Measurements from ENCODE around the gene UROS. TPM values are rescaled to one million over a fixed set of nuclear protein-coding genes. Genes with fewer than 3 reads are reported as not detected.

Gene UROS
- total RNA-seq, 1 donor, result 90.5 TPM

GRCh38 chr10:125843603-125844329, 20.7 kb upstream of the UROS start:
- H4K20me1 ChIP-seq (ENCODE audit: insufficient read depth, low read length), result no peaks in the 10 kb centered on the region
- no peak overlapping the region for H3K27ac ChIP-seq (ENCODE audit: low read depth, low read length)
- H3K4me1 ChIP-seq (ENCODE audit: insufficient read depth, low read length), result peaks cover 4% of the 10 kb centered on the region
- TF ChIP-seq CTCF (IDR thresholded peaks at IDR 0.05; ENCODE audit: extremely low read depth, low read depth, low read length), result no peak
- H3K36me3 ChIP-seq (ENCODE audit: insufficient read depth, low read length), result peaks cover 41% of the 10 kb centered on the region
- no peaks in the 10 kb centered on the region for H3K9me3 ChIP-seq (ENCODE audit: low read depth, low read length)
- no peaks in the 10 kb centered on the region for H3K79me2 ChIP-seq (ENCODE audit: insufficient read depth, low read length)
- H2AFZ ChIP-seq (ENCODE audit: low read length), result no peak overlapping the region
- no peak overlapping the region for H3K4me2 ChIP-seq (ENCODE audit: insufficient read depth, low read length)
- H3K4me3 ChIP-seq (ENCODE audit: insufficient read depth, low read length), result no peak overlapping the region
- DNase-seq (ENCODE audit: insufficient read length, low spot score, missing footprints), result no peak
- H3K27me3 ChIP-seq (ENCODE audit: insufficient read depth, low read length), result no peaks in the 10 kb centered on the region

GRCh38 chr10:125840955-125841354, 17.9 kb upstream of the UROS start:
- no peaks in the 10 kb centered on the region for H3K27me3 ChIP-seq (ENCODE audit: insufficient read depth, low read length)
- no peak overlapping the region for H3K4me2 ChIP-seq (ENCODE audit: insufficient read depth, low read length)
- no peak overlapping the region for H3K27ac ChIP-seq (ENCODE audit: low read depth, low read length)
- peaks cover 58% of the 10 kb centered on the region for H3K36me3 ChIP-seq (ENCODE audit: insufficient read depth, low read length)
- peaks cover 4% of the 10 kb centered on the region for H3K4me1 ChIP-seq (ENCODE audit: insufficient read depth, low read length)
- no peak for TF ChIP-seq CTCF (IDR thresholded peaks at IDR 0.05; ENCODE audit: extremely low read depth, low read depth, low read length)
- peaks cover 6% of the 10 kb centered on the region for H4K20me1 ChIP-seq (ENCODE audit: insufficient read depth, low read length)
- no peak overlapping the region for H3K4me3 ChIP-seq (ENCODE audit: insufficient read depth, low read length)
- H2AFZ ChIP-seq (ENCODE audit: low read length), result no peak overlapping the region
- peak; percentile 89 for DNase-seq (ENCODE audit: insufficient read length, low spot score, missing footprints)
- H3K79me2 ChIP-seq (ENCODE audit: insufficient read depth, low read length), result no peaks in the 10 kb centered on the region
- no peaks in the 10 kb centered on the region for H3K9me3 ChIP-seq (ENCODE audit: low read depth, low read length)

GRCh38 chr10:125840406-125840805, 17.3 kb upstream of the UROS start:
- Histone ChIP-seq H3K4me2 (ENCODE audit: insufficient read depth, low read length) (no peak overlapping the region), H2AFZ (ENCODE audit: low read length) (no peak overlapping the region), H3K27me3 (ENCODE audit: insufficient read depth, low read length) (no peaks in the 10 kb centered on the region), H3K27ac (ENCODE audit: low read depth, low read length) (no peak overlapping the region), H3K4me3 (ENCODE audit: insufficient read depth, low read length) (no peak overlapping the region), H3K9me3 (ENCODE audit: low read depth, low read length) (no peaks in the 10 kb centered on the region), H3K36me3 (ENCODE audit: insufficient read depth, low read length) (peaks cover 63% of the 10 kb centered on the region), H3K79me2 (ENCODE audit: insufficient read depth, low read length) (no peaks in the 10 kb centered on the region), H4K20me1 (ENCODE audit: insufficient read depth, low read length) (peaks cover 6% of the 10 kb centered on the region), H3K4me1 (ENCODE audit: insufficient read depth, low read length) (peaks cover 4% of the 10 kb centered on the region)
- TF ChIP-seq CTCF (IDR thresholded peaks at IDR 0.05; ENCODE audit: extremely low read depth, low read depth, low read length), result no peak
- no peak for DNase-seq (ENCODE audit: insufficient read length, low spot score, missing footprints)

- Histone ChIP-seq H2AFZ (ENCODE audit: low read length) (no peak overlapping the region), H3K27ac (ENCODE audit: low read depth, low read length) (no peak overlapping the region), H3K4me2 (ENCODE audit: insufficient read depth, low read length) (no peak overlapping the region), H3K9me3 (ENCODE audit: low read depth, low read length) (no peaks in the 10 kb centered on the region), H3K4me1 (ENCODE audit: insufficient read depth, low read length) (peaks cover 4% of the 10 kb centered on the region), H3K36me3 (ENCODE audit: insufficient read depth, low read length) (peaks cover 69% of the 10 kb centered on the region), H3K27me3 (ENCODE audit: insufficient read depth, low read length) (no peaks in the 10 kb centered on the region), H3K4me3 (ENCODE audit: insufficient read depth, low read length) (no peak overlapping the region), H3K79me2 (ENCODE audit: insufficient read depth, low read length) (no peaks in the 10 kb centered on the region), H4K20me1 (ENCODE audit: insufficient read depth, low read length) (peaks cover 6% of the 10 kb centered on the region)
- TF ChIP-seq CTCF (IDR thresholded peaks at IDR 0.05; ENCODE audit: extremely low read depth, low read depth, low read length), result no peak
- DNase-seq (ENCODE audit: insufficient read length, low spot score, missing footprints), result no peak
Measured at GRCh38 chr10:125838802-125839575, 15.9 kb upstream of the UROS start.
